ENCODE data around the gene EFS.

DNA sequence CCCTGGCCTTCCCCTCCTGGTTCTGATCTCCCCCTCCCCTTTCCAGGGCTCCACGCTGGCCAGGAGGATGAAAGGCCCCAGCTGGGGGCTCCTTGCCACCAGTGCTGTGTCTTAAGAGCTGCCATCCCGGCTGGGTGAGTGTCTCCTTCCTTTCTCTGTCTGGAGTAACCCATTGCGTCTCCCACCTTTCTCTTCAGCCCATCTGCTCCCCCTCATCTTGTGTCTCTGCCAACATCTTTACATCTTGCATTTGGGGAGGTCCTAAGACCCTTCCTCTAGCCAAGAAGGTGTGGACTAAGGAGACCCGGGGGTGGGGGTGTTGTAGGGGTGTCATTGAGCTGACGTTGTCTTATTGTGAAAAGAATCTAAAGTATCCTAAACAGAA lies 57.8 kb downstream of the EFS start:
- TF ChIP-seq POLR2A (IDR thresholded peaks at IDR 0.05; ENCODE audit: low read length), result no peak
- no peak for TF ChIP-seq GATA1 (IDR thresholded peaks at IDR 0.05; ENCODE audit: low read depth, low read length)
